Mucosa of rectum (tissue), 2 donors: ENCODE data around the gene LARGE1.

Experiments used
- H3K27ac ChIP-seq, 2 donors: one replicate each; pipeline ENCODE4 v1.7.0; 2013; ENCODE audit warnings: inconsistent platforms in 2 of 2, low read depth in 2 of 2, low read length in 2 of 2
- H3K27me3 ChIP-seq, 2 donors: one replicate each; pipeline ENCODE4 v1.7.0; 2013; ENCODE audit warnings: low read length in 2 of 2; ENCODE audit not compliant: control insufficient read depth in 2 of 2, insufficient read depth in 2 of 2
- H3K36me3 ChIP-seq, 2 donors: one replicate each; pipeline ENCODE4 v1.7.0; 2013; ENCODE audit warnings: low read length in 2 of 2; ENCODE audit not compliant: control insufficient read depth in 2 of 2, insufficient read depth in 2 of 2
- H3K4me1 ChIP-seq, 2 donors: one replicate each; pipeline ENCODE4 v1.7.0; 2013; ENCODE audit warnings: low read length in 2 of 2, mild to moderate bottlenecking in 1 of 2; ENCODE audit not compliant: control insufficient read depth in 2 of 2, insufficient read depth in 2 of 2
- H3K4me3 ChIP-seq, 2 donors: one replicate each; pipeline ENCODE4 v1.7.0; 2013; ENCODE audit warnings: low read length in 2 of 2
- H3K9ac ChIP-seq, 2 donors: one replicate each; pipeline ENCODE4 v1.7.0; 2013; ENCODE audit warnings: low read length in 2 of 2, low read depth in 1 of 2, mild to moderate bottlenecking in 1 of 2
- H3K9me3 ChIP-seq, 2 donors: one replicate each; pipeline ENCODE4 v1.7.0; 2013; ENCODE audit warnings: low read length in 2 of 2; ENCODE audit not compliant: control insufficient read depth in 2 of 2
- donor health status: healthy.
- donor health status: Normal muscosa, but diverticular disease.

The LARGE1 gene

DNA sequence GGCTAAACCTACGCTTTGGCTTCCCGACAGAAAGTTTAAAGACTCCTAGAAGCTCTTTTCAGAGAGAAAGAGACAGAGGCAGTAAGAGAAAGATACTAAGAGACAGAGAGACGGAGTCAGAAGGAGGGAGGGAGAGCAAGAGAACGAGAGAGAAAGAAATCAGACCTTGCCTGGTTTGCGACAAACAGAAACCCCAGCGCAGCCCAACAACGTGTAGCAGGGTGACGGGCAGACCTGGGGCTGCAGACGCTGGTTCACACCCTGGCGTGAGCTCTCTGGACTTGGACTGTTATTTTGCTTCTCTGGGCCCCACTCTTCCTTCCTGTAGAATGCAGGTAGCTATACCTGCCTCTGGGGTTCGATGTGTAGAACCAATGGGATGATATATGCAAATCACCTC lies 617.7 kb downstream of the LARGE1 start:
- H3K36me3 ChIP-seq = peaks cover 0 to 5% of the 10 kb centered on the region in 2 donors
- no peak overlapping the region for H3K4me3 ChIP-seq
- no peaks in the 10 kb centered on the region for H3K9me3 ChIP-seq
- H3K9ac ChIP-seq = no peak overlapping the region
- no peaks in the 10 kb centered on the region for H3K27me3 ChIP-seq
- no peaks in the 10 kb centered on the region for H3K4me1 ChIP-seq
- H3K27ac ChIP-seq = no peak overlapping the region

- H3K27ac ChIP-seq = no peak overlapping the region
These were observed 618.2 kb downstream of the LARGE1 start for GRCh38 chr22:33302049-33302545.

DNA sequence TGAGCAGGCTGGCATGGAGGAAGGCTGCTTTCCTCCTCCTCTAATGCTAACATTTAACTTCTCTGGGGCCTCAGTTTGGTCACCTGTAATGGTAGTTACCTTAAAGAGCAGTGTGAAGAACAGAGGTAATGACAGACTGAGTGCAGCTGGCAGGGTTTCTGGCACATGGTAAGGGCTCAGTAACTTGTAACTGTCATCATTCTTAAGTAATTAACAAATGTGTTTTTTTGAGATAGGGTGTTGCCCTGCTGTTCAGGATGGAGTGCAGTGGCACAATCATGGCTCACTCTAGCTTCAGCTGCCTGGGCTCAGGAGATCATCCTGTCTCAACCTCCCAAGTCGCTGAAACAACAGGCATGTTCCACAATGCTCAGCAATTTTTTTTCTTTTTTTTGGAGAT lies 620.1 kb downstream of the LARGE1 start:
- H3K27me3 ChIP-seq = no peaks in the 10 kb centered on the region
- no peak overlapping the region for H3K27ac ChIP-seq
- H3K9me3 ChIP-seq = no peaks in the 10 kb centered on the region
- H3K4me3 ChIP-seq = no peak overlapping the region
- peaks cover 0 to 8% of the 10 kb centered on the region in 2 donors for H3K36me3 ChIP-seq
- no peaks in the 10 kb centered on the region for H3K4me1 ChIP-seq
- no peak overlapping the region for H3K9ac ChIP-seq

More at GRCh38 chr22:33302049-33302545, 618.2 kb downstream of the LARGE1 start:
- Histone ChIP-seq H3K9me3 (no peaks in the 10 kb centered on the region), H3K36me3 (peaks cover 0 to 5% of the 10 kb centered on the region in 2 donors), H3K4me1 (no peaks in the 10 kb centered on the region), H3K9ac (no peak overlapping the region), H3K4me3 (no peak overlapping the region), H3K27me3 (no peaks in the 10 kb centered on the region)

DNA sequence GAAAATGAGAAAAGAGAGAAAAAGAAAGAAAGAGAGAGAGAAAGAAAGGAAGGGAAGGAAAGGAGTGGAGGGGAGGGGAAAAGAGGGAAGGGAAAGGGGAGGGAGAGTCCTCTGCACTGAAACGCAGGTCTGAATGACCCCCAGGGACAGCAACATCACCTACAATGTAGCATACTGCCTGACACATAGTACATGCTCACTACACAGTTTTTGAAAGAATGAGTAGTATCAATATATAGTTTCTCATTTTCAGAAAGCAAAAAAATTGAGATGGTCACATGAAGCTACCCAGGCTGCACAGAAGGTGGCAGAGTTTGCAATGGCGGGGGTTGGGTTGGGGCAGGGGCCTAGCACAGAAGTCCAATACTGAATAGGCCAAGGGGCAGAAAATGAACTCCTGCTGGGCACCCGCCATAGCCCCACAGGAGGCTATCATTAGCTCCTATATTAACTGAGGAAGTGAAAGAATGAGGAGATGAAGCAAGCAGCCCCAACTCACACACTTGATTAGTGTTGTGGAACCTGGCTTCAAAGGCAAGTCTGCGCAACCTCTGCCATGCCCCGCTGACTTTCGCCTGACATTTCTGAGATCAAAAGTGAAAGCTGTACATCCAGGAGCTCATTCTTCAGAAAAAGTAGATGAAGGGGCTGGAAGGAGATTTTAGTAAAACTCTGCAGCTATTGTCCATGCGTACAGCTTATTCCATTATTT lies 620.9 kb downstream of the LARGE1 start:
- no peak overlapping the region for H3K27ac ChIP-seq
- H3K9ac ChIP-seq = no peak overlapping the region
- no peak overlapping the region for H3K4me3 ChIP-seq
- no peaks in the 10 kb centered on the region for H3K4me1 ChIP-seq
- H3K27me3 ChIP-seq = no peaks in the 10 kb centered on the region
- no peaks in the 10 kb centered on the region for H3K9me3 ChIP-seq
- peaks cover 0 to 12% of the 10 kb centered on the region in 2 donors for H3K36me3 ChIP-seq

DNA sequence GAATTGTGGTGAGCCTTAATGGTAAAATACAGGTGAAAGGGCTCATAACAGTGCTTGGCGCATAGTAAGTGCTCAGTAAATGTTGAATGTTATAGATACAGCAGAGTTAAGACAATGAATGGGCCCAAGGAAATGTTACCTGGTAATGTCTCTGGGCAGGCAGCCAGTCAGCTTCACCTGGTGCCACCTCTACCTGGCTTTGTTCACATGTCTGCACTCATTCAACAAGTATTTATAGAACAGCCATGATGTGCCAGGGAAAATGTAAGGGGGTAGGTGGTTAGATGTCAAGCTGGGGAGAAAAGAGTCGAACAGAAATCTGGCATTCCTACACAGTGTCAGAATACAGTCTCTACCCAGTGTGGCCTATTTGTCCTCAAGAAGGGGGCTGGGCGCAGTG lies 623.3 kb downstream of the LARGE1 start:
- Histone ChIP-seq H3K4me1 (no peaks in the 10 kb centered on the region), H3K27ac (no peak overlapping the region), H3K36me3 (peaks cover 0 to 11% of the 10 kb centered on the region in 2 donors), H3K27me3 (no peaks in the 10 kb centered on the region), H3K9me3 (no peaks in the 10 kb centered on the region), H3K4me3 (no peak overlapping the region), H3K9ac (no peak overlapping the region)

- H3K36me3 ChIP-seq = peaks cover 0 to under 1% of the 10 kb centered on the region in 2 donors
- H3K4me3 ChIP-seq = no peak overlapping the region
- no peak overlapping the region for H3K27ac ChIP-seq
- no peak overlapping the region for H3K9ac ChIP-seq
- H3K27me3 ChIP-seq = no peaks in the 10 kb centered on the region
- H3K4me1 ChIP-seq = no peaks in the 10 kb centered on the region
- H3K9me3 ChIP-seq = no peaks in the 10 kb centered on the region
These were observed 632.2 kb downstream of the LARGE1 start for GRCh38 chr22:33288078-33288477.

DNA sequence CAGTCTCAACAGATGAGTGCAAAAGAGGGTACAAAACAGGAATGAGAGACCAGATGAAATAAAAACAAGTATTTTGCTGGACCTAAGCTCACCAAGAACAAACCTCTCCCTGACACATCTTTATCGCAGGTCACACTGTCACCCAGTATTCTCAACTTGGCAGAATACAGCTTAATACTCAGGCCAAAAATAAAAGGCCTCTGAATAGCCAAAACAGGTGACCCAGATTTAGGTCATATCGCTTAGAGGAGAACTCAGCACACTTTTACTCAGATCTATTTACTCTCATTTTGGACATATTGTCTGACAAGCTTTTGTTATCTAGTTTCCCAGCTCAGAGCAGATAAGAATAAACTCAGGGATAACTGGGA lies 645.2 kb downstream of the LARGE1 start:
- Histone ChIP-seq H3K4me1 (peaks cover 3 to 12% of the 10 kb centered on the region in 2 donors), H3K4me3 (no peak overlapping the region), H3K27ac (no peak overlapping the region), H3K9ac (no peak overlapping the region), H3K27me3 (no peaks in the 10 kb centered on the region), H3K9me3 (no peaks in the 10 kb centered on the region), H3K36me3 (peaks cover 4 to 7% of the 10 kb centered on the region in 2 donors)

DNA sequence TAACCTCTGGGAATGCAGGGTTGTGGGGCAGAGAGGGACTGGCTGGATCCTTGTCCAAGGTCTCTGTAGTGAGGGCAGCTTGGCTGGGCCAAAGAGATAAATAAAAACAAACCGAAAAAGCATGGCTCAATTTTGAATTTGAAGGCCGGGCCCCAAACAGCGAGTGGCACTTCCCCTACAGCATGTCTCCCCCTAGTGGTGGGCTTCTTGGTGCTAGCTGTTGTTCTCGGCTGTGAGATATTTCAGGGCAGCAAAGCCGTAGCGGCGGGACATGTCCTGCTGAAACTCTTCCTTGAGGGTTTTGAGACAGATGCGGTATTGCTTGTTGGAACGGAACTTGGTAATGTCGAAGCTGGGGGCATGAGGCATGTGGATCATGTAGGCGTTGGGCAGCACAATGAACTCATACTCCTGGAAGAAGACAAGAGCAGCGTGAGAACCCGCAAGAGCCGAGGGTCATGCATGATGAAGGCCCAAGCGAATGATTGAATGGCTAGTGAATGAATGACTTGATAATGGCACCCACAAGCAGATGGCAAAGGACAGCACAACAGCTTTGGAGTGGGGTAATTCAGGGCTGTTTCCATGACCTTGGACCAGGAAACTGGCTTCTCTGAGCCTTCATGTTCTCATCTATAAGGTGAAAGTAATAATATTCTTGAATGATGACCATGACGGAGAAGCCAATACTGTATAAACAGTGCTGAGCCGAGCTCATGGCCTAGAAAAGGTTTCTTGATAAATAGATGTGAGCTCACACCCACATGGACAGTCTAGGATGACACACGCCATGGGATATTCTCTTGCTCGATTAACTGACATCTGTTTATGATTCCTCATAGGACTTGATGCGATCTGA lies 645.8 kb downstream of the LARGE1 start:
- H3K27ac ChIP-seq = no peak overlapping the region
- H3K36me3 ChIP-seq = peaks cover 4 to 6% of the 10 kb centered on the region in 2 donors

DNA sequence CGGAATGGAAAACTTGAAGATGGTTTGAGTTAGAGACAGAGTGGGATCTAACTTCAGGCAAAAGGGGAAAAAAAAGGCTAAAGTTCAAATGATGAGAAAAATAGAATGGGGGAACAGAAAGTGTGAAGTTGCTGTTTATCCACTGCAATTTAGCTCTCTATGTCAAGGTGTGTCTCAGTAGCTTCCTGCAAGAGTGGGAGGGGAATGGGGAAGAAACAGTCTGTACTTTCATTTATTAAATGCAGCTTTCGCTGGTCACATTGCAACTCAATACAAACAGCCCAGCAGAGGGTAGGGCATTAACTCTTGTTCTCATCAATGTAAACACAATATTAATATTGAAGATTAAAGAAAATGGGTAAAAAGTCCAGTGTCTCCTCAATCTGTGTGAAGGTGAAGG lies 647.4 kb downstream of the LARGE1 start:
- no peak overlapping the region for H3K27ac ChIP-seq
- H3K4me3 ChIP-seq = no peak overlapping the region
- no peaks in the 10 kb centered on the region for H3K9me3 ChIP-seq
- H3K27me3 ChIP-seq = no peaks in the 10 kb centered on the region
- H3K36me3 ChIP-seq = peaks cover 4 to 5% of the 10 kb centered on the region in 2 donors
- peaks cover 3 to 12% of the 10 kb centered on the region in 2 donors for H3K4me1 ChIP-seq
- no peak overlapping the region for H3K9ac ChIP-seq

More for the DNA sequence above, 645.8 kb downstream of the LARGE1 start:
- Histone ChIP-seq H3K9me3 (no peaks in the 10 kb centered on the region), H3K4me3 (no peak overlapping the region), H3K27me3 (no peaks in the 10 kb centered on the region), H3K9ac (no peak overlapping the region), H3K4me1 (peaks cover 3 to 12% of the 10 kb centered on the region in 2 donors)

GRCh38 chr22:33272180-33272579 lies 648.1 kb downstream of the LARGE1 start:
- no peak overlapping the region for H3K4me3 ChIP-seq
- H3K27me3 ChIP-seq = no peaks in the 10 kb centered on the region
- no peaks in the 10 kb centered on the region for H3K9me3 ChIP-seq
- H3K9ac ChIP-seq = no peak overlapping the region
- peaks cover 4 to 5% of the 10 kb centered on the region in 2 donors for H3K36me3 ChIP-seq
- H3K4me1 ChIP-seq = peaks cover 3 to 12% of the 10 kb centered on the region in 2 donors
- peak overlapping the region in 1 of 2 donors; percentile 35 for H3K27ac ChIP-seq
